DMS53 treated with DMSO at 0.1 percent for 48 hours (cell line): Measurements from ENCODE around the gene MLH1.
"Not testable (repeated sequence)": the region's sequence is repeated elsewhere in the genome, so short reads cannot be mapped to it uniquely, and the experiment has no call there.

ENCODE experiments used
- DNase-seq: peaks from one replicate; lab custom pipeline; 2025; ENCODE audit not compliant: unreplicated experiment; lab: John Stamatoyannopoulos, UW

MLH1 gene

DNA sequence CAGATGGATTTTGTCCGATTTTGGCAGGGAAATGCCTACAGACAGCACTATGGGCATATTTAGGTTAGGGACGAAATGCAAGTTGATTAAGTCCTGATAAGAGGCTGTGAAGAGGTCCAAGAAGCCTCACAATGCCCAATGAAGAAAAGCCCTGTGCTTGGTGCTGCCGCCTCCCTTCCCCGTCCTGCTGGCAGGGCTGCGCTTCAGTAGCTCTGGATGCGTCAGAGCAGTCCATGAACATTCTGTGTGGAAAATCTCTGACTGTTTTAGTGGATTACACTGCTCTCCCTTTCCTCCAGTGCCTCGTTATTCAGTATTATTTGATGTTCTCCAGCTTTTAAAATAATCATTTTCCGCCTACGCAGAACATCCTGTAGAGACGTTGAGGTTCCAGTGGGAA, 39.6 kb downstream of the MLH1 start:
- no peak for DNase-seq

DNA sequence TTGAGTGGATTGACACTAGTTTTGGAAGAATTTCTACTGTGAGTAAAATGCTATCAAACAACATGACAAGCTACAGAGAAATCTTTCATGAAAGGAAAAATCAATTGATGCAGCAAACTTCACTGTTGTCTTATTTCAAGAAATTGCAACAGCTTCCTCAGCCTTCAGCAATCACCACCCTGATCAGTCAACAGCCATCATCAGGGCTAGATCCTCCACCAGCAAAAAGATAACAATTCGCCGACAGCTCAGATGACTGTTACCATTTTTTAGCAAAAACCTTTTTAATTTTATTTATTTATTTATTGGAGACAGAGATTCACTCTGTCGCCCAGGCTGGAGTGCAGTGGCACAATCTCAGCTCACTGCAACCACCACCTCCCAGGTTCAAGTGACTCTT, 44.0 kb downstream of the MLH1 start:
- DNase-seq: no peak

- DNase-seq: no peak
Measured at GRCh38 chr3:37039161-37039846, 46.0 kb downstream of the MLH1 start.

DNA sequence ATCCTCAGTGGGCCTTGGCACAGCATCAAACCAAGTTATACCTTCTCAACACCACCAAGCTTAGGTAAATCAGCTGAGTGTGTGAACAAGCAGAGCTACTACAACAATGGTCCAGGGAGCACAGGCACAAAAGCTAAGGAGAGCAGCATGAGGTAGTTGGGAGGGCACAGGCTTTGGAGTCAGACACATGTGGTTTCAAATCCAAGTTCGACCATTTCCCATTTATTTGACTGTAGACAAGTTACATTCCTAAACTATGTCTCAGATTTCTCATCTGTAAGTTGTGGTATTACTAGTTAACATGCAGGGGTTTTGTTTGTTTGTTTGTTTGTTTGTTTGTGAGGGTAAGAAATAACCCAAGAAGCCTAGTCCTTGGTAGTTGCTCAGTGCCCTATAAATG, 46.9 kb downstream of the MLH1 start:
- DNase-seq: no peak

GRCh38 chr3:37041546-37042195, 48.4 kb downstream of the MLH1 start:
- no peak for DNase-seq

DNA sequence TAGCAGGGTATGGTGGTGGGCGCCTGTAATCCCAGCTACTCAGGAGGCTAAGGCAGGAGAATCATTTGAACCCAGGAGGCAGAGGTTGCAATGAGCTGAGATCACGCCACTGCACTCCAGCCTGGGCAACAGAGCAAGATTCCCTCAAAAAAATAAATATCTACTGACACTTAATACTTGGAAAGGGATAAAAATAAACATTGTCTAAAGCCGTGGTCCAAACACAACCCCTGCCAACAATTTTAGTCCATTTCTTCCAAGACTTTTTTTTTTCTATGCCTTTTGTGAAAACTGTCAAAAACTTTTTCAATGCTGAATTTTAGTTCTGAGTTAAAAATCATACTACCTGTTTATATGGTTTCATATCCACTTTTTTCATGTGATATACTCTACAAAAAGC, 49.4 kb downstream of the MLH1 start:
- not testable (repeated sequence) for DNase-seq

DNA sequence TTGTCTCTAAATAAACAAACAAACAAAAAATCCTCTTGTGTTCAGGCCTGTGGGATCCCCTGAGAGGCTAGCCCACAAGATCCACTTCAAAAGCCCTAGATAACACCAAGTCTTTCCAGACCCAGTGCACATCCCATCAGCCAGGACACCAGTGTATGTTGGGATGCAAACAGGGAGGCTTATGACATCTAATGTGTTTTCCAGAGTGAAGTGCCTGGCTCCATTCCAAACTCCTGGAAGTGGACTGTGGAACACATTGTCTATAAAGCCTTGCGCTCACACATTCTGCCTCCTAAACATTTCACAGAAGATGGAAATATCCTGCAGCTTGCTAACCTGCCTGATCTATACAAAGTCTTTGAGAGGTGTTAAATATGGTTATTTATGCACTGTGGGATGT, 57.0 kb downstream of the MLH1 start:
- DNase-seq: no peak

DNA sequence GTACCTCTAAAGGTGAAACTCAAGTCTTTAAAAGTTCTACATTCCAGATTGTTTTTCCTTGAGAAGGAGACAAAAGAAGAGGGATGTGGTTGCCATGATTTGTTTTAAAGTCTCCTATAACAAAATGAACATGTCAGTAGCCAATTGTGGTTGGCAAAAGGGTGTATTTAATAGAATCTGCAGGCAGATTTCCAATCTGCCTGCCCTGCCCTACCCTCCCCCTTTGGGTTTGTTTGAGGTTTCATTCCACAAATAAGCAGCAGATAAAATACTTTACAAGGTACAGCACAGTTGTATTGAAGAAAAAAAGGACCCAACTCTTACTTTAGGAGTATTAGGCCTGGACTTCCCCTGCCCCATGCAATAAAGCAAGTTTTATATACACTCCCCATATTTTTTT, 59.5 kb downstream of the MLH1 start:
- DNase-seq: no peak

DNA sequence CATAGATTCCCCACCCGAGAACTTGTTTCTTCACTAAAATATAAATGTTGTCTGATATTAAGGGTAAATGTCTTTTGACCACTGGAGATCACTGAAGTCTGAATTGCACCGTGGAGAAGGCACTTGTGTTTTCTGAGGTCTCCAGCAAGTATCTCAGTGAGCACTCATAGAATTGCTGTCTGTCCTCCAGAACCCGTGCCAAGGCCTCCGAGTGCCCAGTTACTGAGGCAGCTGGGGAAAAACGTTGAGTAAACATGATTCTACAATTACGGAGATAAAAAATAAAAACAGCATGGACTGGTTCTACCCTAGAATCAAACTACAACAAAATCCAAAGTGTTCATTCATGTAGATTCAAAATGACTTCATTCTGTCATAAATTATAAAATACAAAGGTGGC, 60.0 kb downstream of the MLH1 start:
- no peak for DNase-seq

DNA sequence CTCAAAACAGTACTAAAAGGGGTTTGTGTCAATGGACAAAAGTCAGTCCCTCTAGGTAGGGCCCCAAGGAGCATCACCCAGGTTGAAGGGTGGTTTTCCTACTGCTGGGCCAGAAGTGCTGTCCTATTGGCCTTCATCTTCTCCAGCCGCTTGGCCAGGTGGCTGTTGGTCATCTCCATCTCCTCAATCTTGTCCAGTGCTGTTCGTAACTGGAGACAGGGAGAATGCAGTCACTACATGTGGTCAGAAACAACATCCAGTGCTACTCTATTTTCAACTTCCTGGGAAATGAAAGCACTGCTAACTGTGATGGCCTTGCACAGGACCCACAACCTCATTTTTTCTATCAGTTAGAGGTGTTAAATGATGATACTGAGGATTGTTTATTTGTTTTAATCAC, 60.4 kb downstream of the MLH1 start:
- no peak for DNase-seq

DNA sequence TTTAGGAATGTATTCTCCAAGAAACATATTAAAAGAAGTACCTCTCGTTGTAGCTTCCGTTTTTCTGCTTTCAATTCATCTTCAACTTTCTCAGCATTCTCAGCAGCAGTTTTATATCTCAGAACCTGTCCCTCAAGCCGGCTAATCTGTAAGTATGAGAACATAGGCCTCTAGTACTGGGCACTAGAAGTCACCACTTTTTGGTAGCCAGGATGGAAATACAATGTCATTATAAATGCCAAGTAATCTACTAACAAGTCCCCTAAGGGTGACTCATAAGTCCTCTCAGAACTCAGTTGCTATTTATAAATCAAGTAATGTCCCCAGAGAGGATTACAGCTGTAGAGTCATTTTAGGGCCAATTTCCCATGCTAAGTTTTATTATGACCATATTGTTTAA, 61.1 kb downstream of the MLH1 start:
- DNase-seq: no peak

DNA sequence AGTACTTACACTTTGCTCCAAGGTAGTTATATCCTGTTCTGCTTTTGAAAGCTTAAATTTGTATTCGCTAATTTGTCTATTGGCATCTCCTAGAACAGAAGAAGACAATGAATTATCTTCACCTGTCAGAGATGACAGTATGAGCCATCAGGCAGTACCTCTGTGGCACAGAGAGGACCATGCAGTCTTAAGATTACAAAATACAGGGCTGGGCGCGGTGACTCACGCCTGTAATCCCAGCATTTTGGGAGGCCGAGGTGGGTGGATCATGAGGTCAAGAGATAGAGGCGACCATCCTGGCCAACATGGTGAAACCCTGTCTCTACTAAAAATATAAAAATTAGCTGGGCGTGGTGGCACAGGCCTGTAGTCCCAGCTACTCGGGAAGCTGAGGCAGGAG, 61.8 kb downstream of the MLH1 start:
- not testable (repeated sequence) for DNase-seq

DNA sequence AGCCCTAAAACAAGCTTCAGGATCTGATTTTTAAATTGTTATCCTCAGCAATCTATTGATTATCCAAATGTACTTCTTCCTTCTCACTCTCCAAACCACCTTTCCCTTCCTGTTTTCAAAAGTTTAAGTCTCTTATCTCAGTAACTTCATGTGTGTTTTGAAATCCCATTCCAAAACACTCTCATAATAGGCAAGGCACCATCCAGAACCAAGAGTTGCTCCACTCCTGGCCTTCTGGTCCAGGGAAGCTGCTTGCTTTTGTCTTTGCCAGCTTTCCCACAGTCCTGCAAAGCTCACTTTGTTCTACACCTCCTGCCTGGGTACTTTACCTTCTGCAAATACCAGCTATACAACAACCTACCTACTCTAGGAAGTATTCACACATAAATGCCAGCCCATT, 63.5 kb downstream of the MLH1 start:
- no peak for DNase-seq

DNA sequence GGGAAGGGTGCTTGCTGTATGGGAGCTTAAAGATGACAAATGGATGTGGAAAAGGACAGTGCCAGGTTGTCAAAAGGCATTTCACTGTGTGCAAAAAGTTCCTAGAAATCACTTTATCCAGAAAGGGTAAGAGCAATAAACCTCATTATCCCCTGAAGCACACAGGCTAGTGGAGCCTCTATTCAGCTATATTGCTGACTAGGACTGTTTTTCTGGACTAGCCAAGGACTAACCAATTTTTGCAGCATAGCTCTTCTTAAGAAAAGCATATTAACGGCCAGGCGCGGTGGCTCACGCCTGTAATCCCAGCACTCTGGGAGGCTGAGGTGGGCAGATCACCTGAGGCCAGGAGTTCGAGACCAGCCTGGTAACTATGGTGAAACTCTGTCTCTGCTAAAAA, 64.8 kb downstream of the MLH1 start:
- no peak for DNase-seq

DNA sequence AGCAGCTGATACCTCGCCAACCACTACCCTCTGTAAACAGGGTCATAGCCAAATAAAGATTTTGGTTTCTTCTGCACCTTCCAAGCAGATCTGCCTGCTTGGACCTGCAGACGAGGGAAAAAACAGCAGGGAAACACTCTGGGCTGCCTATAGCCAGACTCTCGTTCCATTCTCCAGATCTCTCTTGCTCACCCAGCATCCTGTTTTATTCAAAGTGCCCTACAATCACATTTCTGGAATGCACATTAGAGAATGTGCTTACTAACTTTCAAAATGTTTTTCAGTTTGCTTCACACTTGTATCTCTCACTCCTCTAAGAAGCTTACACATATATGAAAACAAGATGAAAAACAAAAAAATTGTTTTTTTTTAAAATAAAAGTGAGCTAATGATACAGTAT, 71.4 kb downstream of the MLH1 start:
- DNase-seq: no peak

- DNase-seq: no peak
Measured at GRCh38 chr3:37067577-37067976, 74.3 kb downstream of the MLH1 start.

DNA sequence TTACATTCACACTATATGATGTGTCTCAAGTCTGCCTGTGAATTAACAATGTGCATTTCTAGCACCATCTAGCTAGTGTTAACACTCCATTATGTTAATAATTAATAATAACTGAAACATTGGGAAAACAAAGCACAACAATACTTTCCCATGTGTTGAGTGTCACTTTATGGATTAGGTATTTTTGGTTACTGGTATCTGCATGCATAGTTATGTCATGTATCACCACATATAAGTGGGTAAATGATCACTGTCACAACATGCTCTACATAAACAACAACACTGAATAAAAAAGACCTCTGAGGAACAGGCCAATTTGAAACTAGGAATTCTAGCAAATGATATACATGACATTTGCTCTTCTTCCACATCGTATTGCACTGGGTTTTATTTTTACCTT, 74.7 kb downstream of the MLH1 start:
- no peak for DNase-seq

DNA sequence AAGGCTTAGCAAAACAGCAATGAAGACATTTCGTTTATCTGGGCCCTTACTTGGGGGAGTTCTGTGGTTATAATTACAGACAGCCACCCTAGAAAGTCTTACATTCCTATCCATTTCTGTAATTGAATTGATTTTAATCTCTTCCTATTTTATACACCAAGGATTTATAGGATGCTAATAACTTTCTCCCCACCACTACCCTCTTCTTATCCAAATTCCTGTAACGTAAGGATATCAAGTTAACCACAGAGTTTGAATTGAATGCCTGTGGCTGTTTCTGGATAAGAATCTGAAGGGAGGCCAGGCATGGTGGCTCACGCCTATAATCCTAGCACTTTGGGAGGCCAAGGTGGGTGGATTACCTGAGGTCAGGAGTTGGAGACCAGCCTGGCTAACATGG, 78.6 kb downstream of the MLH1 start:
- no peak for DNase-seq

DNA sequence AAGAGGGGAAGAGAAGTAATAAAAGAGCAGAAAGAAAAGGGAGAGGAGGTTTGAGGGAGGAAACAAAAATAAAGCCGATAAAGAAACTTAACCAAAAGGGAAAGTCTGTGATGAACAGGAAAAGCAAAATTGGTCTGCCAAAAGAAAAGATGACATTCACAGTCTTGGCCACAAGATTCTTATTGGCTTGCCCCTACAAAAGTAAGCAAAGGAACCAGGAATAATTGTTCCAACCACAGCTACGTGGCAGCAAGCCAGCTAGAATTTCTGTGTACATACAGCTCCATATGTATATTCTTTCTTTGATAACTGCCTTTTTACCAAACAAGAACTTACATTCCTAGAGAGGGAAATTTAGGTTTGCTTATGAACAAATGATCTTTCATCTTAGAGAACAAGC, 79.6 kb downstream of the MLH1 start:
- DNase-seq: no peak

DNA sequence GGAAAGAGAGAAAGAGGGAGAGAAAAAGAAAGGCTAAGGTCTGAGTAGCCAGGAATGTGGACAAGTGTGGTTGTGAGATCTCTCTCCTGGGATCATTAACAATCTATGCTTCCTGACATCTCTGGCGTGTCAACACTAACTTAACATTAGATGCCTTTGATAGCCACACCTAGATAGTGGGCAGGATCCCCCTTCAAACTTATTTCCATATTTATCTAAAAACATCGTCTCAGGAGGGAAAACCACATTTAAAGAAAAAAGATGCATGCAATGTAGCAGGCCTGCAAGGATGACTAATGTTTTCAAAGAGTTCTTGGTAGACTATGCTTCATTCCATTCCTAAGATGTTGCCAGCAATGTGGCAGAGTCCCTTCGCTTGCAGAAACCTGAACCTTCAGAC, 80.9 kb downstream of the MLH1 start:
- no peak for DNase-seq

GRCh38 chr3:37075955-37076354, 82.6 kb downstream of the MLH1 start:
- no peak for DNase-seq

DNA sequence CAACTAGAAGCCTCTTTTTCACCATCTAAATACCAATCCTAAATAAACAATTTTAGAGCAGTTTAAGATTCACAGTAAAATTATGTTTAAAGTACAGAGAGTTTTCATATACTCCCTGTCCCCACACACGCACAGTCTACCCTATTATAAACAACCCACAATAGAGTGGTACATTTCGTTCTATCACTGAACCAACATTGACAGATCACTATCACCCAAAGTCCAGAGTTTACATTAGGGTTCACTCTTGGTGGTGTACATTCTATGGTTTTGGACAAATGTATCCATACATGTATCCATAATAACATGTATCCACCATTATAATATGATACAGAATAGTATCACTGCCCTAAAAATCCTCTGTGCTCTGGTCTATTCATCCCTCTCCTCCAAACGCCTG, 89.0 kb downstream of the MLH1 start:
- DNase-seq: no peak

DNA sequence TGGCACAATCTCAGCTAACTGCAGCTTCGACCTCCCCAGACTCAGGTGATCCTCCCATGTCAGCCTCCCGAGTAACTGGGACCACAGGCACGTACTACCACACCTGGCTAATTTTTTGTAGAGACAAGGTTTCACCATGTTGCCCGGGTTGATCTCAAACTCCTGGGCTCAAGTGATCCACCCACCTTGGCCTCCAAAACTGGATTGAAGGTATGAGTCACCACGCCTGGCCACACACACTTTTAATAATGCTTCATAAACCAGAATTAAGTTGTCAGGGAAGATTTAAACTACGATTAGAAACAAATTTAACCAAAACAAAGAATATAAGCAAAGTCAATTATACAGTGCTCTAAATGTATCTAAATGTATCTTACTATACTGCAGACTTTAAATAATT, 93.6 kb downstream of the MLH1 start:
- no peak for DNase-seq
